A673 (cell line): ENCODE data around the gene KISS1. TPM values are rescaled to one million over a fixed set of nuclear protein-coding genes. Genes with fewer than 3 reads are reported as not detected.

Source experiments
- BruUV-seq: library from RNA; stranded (reverse); fragments of 400-500 nt; replicated peaks from 2 replicates; lab custom pipeline; 2021; lab: Mats Ljungman, UMichigan
- CTCF ChIA-PET: fragments of 300-600 bp; sonication (Branson Sonifier 250); formaldehyde crosslinking; loops from one replicate; lab custom pipeline; 2022; ENCODE audit warnings: antibody characterized with exemption; lab: Charles Lee
- POLR2A ChIA-PET: fragments of 300-600 bp; sonication (Branson Sonifier 250); formaldehyde crosslinking; loops from one replicate; lab custom pipeline; 2022; ENCODE audit warnings: antibody characterized with exemption; ENCODE audit not compliant: low non-redundant PET; lab: Charles Lee
- DNase-seq: peaks from one replicate; pipeline ENCODE4 v3.0.0-alpha.2; 2015; ENCODE audit warnings: low spot score
- H3K27ac ChIP-seq: fragments of 200-600 bp; sonication (generic); 2 replicates; pipeline ENCODE4 v1.5.1; 2016; ENCODE audit warnings: mixed run types, low read depth, mild to moderate bottlenecking, mixed read lengths, antibody characterized with exemption, low read length; ENCODE audit not compliant: poor library complexity, severe bottlenecking
- H3K27me3 ChIP-seq: fragments of 200-600 bp; sonication (generic); replicated peaks from 2 replicates; pipeline ENCODE4 v1.6.1; 2017; ENCODE audit warnings: mixed run types, low read depth, mild to moderate bottlenecking, mixed read lengths, antibody characterized with exemption, low read length; ENCODE audit not compliant: insufficient read depth, poor library complexity
- H3K36me3 ChIP-seq: fragments of 200-600 bp; sonication (generic); 2 replicates; pipeline ENCODE4 v1.6.1; 2016; ENCODE audit warnings: mixed run types, mild to moderate bottlenecking, mixed read lengths, antibody characterized with exemption, low read length; ENCODE audit not compliant: insufficient read depth, poor library complexity, severe bottlenecking
- H3K4me1 ChIP-seq: fragments of 200-600 bp; sonication (generic); 2 replicates; pipeline ENCODE4 v1.6.1; 2017; ENCODE audit warnings: mixed run types, mild to moderate bottlenecking, mixed read lengths, antibody characterized with exemption, low read length; ENCODE audit not compliant: insufficient read depth, poor library complexity, severe bottlenecking
- H3K4me3 ChIP-seq: fragments of 200-600 bp; sonication (generic); 2 replicates; pipeline ENCODE4 v1.5.1; 2016; ENCODE audit warnings: low read depth, mixed run types, mild to moderate bottlenecking, mixed read lengths, low read length; ENCODE audit not compliant: poor library complexity, severe bottlenecking
- H3K9me3 ChIP-seq: fragments of 200-600 bp; sonication (generic); 2 replicates; pipeline ENCODE4 v1.6.1; 2016; ENCODE audit warnings: mixed run types, low read depth, mild to moderate bottlenecking, mixed read lengths, antibody characterized with exemption, low read length; ENCODE audit not compliant: poor library complexity, severe bottlenecking
- CTCF ChIP-seq: fragments of 300-800, 200-600 bp; sonication (generic); conservative IDR thresholded peaks from 2 replicates; pipeline ENCODE4 v1.5.1; 2017; ENCODE audit warnings: low read depth, mild to moderate bottlenecking, antibody characterized with exemption, low read length, moderate library complexity, mixed read lengths
- EZH2 ChIP-seq: fragments of 200-600 bp; sonication (generic); IDR thresholded peaks from 2 replicates; pipeline ENCODE4 v1.6.1; 2017; ENCODE audit warnings: borderline replicate concordance, low read depth, mild to moderate bottlenecking, mixed read lengths, antibody characterized with exemption, low read length; ENCODE audit not compliant: poor library complexity, severe bottlenecking
- intact Hi-C: fragments of 100-400 bp; cut with micrococcal nuclease; formaldehyde crosslinking; loops from one replicate; pipeline ENCODE4 v1.10.0; 2022; ENCODE audit not compliant: unreplicated experiment
- total RNA-seq: library from RNA; stranded (reverse); gene quantifications from 2 replicates; pipeline ENCODE4 v1.2.3, GENCODE V29; 2021

KISS1 gene
- total RNA-seq, 1 experiment from 2014 or later = not detected

- H3K27me3 ChIP-seq = no peaks in the 10 kb centered on the region
- H3K36me3 ChIP-seq = no peaks in the 10 kb centered on the region
- peaks cover 7% of the 10 kb centered on the region for H3K4me1 ChIP-seq
- no peak for DNase-seq
- ChIA-PET POLR2A (no interaction called here), CTCF (no interaction called here)
- H3K9me3 ChIP-seq = no peaks in the 10 kb centered on the region
- H3K4me3 ChIP-seq = no peak overlapping the region
- no peak overlapping the region for H3K27ac ChIP-seq
- intact Hi-C loops = no loop called here
- TF ChIP-seq EZH2 (no peak), CTCF (no peak)
- no TSS peak for BruUV-seq
Measured at GRCh38 chr1:204216236-204216635, 19.9 kb upstream of the KISS1 start.

GRCh38 chr1:204213668-204214662, 17.7 kb upstream of the KISS1 start, which contains the start of gene GOLT1A:
Gene GOLT1A, minus strand, starts transcription at chr1:204213988. Its CDS starts 82 bp downstream, at chr1:204213906.
- no peak for TF ChIP-seq EZH2
- peak; percentile 87 for TF ChIP-seq CTCF
- CTCF ChIA-PET = interaction anchor here (0.9 to 2.0 kb wide), 9 partner anchors 41 to 289 kb away, joined by 3 to 13 read pairs (median 4); partner anchors contain the start of gene PLEKHA6
- H3K27me3 ChIP-seq = no peaks in the 10 kb centered on the region
- peaks cover 7% of the 10 kb centered on the region for H3K4me1 ChIP-seq
- no peaks in the 10 kb centered on the region for H3K36me3 ChIP-seq
- H3K9me3 ChIP-seq = no peaks in the 10 kb centered on the region
- peak; percentile 87 for DNase-seq
- POLR2A ChIA-PET = no interaction called here
- no peak within 1 kb of the TSS for H3K27ac ChIP-seq
- peak within 1 kb of the TSS; percentile 21 for H3K4me3 ChIP-seq
- intact Hi-C loops = loop anchor here (1.0 to 5.0 kb wide), 2 partner anchors 149 to 288 kb away; no protein-coding TSS in a partner anchor
- no TSS peak for BruUV-seq

GRCh38 chr1:204212715-204213114, 16.4 kb upstream of the KISS1 start:
- no peaks in the 10 kb centered on the region for H3K36me3 ChIP-seq
- ChIA-PET POLR2A (no interaction called here), CTCF (no interaction called here)
- no peak for DNase-seq
- H3K27me3 ChIP-seq = no peaks in the 10 kb centered on the region
- peaks cover 7% of the 10 kb centered on the region for H3K4me1 ChIP-seq
- no peak overlapping the region for H3K27ac ChIP-seq
- TF ChIP-seq EZH2 (no peak), CTCF (no peak)
- intact Hi-C loops = loop anchor here (5.0 kb wide), 1 partner anchor 290 kb away; no protein-coding TSS in a partner anchor
- no peaks in the 10 kb centered on the region for H3K9me3 ChIP-seq
- BruUV-seq = no TSS peak
- no peak overlapping the region for H3K4me3 ChIP-seq
